Uterus (tissue), 4 donors: Measurements from ENCODE around the gene CCND1. TPM values are rescaled to one million over a fixed set of nuclear protein-coding genes. Genes with fewer than 3 reads are reported as not detected.

Experiments used
- DNase-seq, 2 donors: peaks; one replicate each; pipeline ENCODE4 v3.0.0-alpha.2; 2019 to 2020
- H3K27ac ChIP-seq, 2 donors: fragments of 200-600 bp; sonication (generic); 1 replicate in 1 of 2; 2 replicates in 1 of 2; pipeline ENCODE4 v1.5.1; 2016 to 2018
- H3K27me3 ChIP-seq, 2 donors: fragments of 200-600 bp; sonication (generic); one replicate each; pipeline ENCODE4 v1.5.1; 2018 to 2019; ENCODE audit warnings: control low read depth in 1 of 2
- H3K36me3 ChIP-seq, 2 donors: fragments of 200-600 bp; sonication (generic); one replicate each; pipeline ENCODE4 v1.5.1; 2019; ENCODE audit warnings: control low read depth in 1 of 2
- H3K4me1 ChIP-seq, 2 donors: fragments of 200-600 bp; sonication (generic); one replicate each; pipeline ENCODE4 v1.5.1; 2018 to 2019; ENCODE audit warnings: control low read depth in 1 of 2
- H3K4me3 ChIP-seq, 2 donors: fragments of 200-600 bp; sonication (generic); 1 replicate in 1 of 2; 2 replicates in 1 of 2; pipeline ENCODE4 v1.5.1; 2018 to 2019; ENCODE audit warnings: mild to moderate bottlenecking in 1 of 2
- H3K9me3 ChIP-seq, 2 donors: fragments of 200-600 bp; sonication (generic); one replicate each; pipeline ENCODE4 v1.5.1; 2019; ENCODE audit warnings: control low read depth in 1 of 2
- CTCF ChIP-seq, 4 experiments: fragments of 200-600 bp in 2 of 4; fragments of 450-650 bp in 2 of 4; sonication (generic) in 2 of 4; IDR thresholded peaks; one replicate each; pipeline ENCODE4 v1.5.1; 2016 to 2019; ENCODE audit warnings: antibody characterized with exemption in 4 of 4, mild to moderate bottlenecking in 2 of 4, moderate library complexity in 1 of 4
- POLR2A ChIP-seq, 2 donors: fragments of 450-650 bp; IDR thresholded peaks; one replicate each; pipeline ENCODE4 v1.6.1; 2016; ENCODE audit warnings: antibody characterized with exemption in 2 of 2, mild to moderate bottlenecking in 1 of 2, moderate library complexity in 1 of 2
- intact Hi-C: fragments of 100-400 bp; cut with DNase I; formaldehyde crosslinking; loops from one replicate; pipeline ENCODE4 v1.15.1; 2023; ENCODE audit warnings: low total_unique reads
- total RNA-seq, 4 donors: library from RNA; depleted of rRNA in 3 of 4; stranded (reverse); fragments of >200 nt in 3 of 4; gene quantifications; one replicate each; pipeline versions ENCODE4 v1.1.0 to v1.2.4, GENCODE V29; 2014 to 2023
- donor health status: DM: yes; HTN: yes; CAD: no.

CCND1 gene
- total RNA-seq, 4 donors from 2014 or later = 2.9 to 96.5 (median 20.5) TPM

DNA sequence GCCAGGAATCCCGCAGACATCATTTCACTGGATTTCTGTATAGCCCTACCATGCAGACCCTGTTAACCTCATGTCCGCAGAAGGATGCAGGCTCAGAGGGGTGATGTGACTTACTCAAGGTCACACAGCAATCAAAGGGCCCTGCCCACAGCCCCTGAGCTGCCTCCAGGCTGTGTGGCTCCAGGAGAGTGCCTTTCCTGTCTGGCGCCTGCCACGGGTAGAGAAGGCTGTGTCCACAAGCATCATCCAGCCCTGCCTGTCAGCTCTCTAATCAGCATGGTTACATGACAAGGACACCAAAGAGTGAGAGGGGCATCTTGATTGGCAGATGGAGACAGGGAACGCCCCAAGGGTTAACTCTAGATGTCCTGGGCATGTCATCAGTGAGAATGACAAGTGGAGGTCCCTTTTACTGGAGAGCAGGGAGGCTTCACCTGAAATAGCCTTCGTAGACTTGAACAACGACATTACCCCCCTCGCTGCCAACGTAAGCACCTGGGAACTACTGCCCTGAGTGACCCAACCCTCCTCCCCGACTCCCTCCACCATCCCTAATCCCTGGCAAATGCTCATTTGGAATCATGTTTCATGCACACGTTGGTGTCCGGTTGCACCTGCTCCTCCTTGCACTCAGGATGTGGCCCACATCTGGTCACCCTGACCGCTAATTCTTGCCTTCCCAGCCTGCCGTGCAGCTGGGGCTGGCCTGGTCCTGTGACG lies 56.0 kb downstream of the CCND1 start:
- no peak for DNase-seq
- peaks cover 0 to 14% of the 10 kb centered on the region in 2 donors for H3K27me3 ChIP-seq
- intact Hi-C loops = no loop called here
- no peak overlapping the region for H3K4me3 ChIP-seq
- H3K27ac ChIP-seq = no peak overlapping the region
- H3K36me3 ChIP-seq = no peaks in the 10 kb centered on the region
- H3K9me3 ChIP-seq = no peaks in the 10 kb centered on the region
- TF ChIP-seq POLR2A (IDR thresholded peaks at IDR 0.05) (no peak), CTCF (IDR thresholded peaks at IDR 0.05) (no peak)
- no peaks in the 10 kb centered on the region for H3K4me1 ChIP-seq

GRCh38 chr11:69697469-69697843 lies 56.5 kb downstream of the CCND1 start:
- Histone ChIP-seq H3K27ac (no peak overlapping the region), H3K4me1 (peaks cover 0 to 5% of the 10 kb centered on the region in 2 donors), H3K9me3 (no peaks in the 10 kb centered on the region), H3K36me3 (no peaks in the 10 kb centered on the region), H3K4me3 (no peak overlapping the region), H3K27me3 (peaks cover 0 to 19% of the 10 kb centered on the region in 2 donors)
- TF ChIP-seq CTCF (IDR thresholded peaks at IDR 0.05) (no peak), POLR2A (IDR thresholded peaks at IDR 0.05) (no peak)
- DNase-seq = no peak
- intact Hi-C loops = no loop called here

DNA sequence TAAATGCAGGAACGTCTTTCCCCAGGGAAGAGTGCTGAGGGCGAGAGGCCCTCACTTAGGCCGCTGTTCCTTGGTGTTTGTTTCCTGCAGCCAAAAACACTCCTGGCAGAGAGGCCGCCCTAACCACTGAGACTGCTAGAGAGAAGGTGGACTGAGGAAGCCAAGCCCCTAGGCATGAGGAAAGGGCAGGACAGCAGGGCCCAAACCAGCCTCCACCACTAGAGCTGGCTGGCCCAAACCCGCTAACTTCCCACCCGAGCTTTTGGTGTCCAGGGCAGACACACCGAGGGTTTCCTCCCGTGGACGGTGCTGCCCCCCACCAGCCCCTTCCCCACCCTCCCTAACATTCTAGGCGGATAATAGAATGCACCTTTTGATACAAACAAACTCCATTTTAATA lies 56.9 kb downstream of the CCND1 start:
- Histone ChIP-seq H3K27me3 (peaks cover 0 to 23% of the 10 kb centered on the region in 2 donors), H3K27ac (no peak overlapping the region), H3K4me1 (peaks cover 0 to 6% of the 10 kb centered on the region in 2 donors), H3K36me3 (no peaks in the 10 kb centered on the region), H3K4me3 (no peak overlapping the region), H3K9me3 (no peaks in the 10 kb centered on the region)
- no peak for DNase-seq
- intact Hi-C loops = no loop called here
- TF ChIP-seq CTCF (IDR thresholded peaks at IDR 0.05) = no peak
- TF ChIP-seq POLR2A (IDR thresholded peaks at IDR 0.05) = no peak

GRCh38 chr11:69698362-69698761 lies 57.4 kb downstream of the CCND1 start:
- no peak for TF ChIP-seq POLR2A (IDR thresholded peaks at IDR 0.05)
- TF ChIP-seq CTCF (IDR thresholded peaks at IDR 0.05) = no peak
- Histone ChIP-seq H3K9me3 (no peaks in the 10 kb centered on the region), H3K36me3 (no peaks in the 10 kb centered on the region), H3K27ac (no peak overlapping the region), H3K4me3 (no peak overlapping the region), H3K4me1 (peaks cover 0 to 6% of the 10 kb centered on the region in 2 donors), H3K27me3 (peaks cover 0 to 26% of the 10 kb centered on the region in 2 donors)
- DNase-seq = no peak
- intact Hi-C loops = no loop called here

GRCh38 chr11:69699213-69699612 lies 58.3 kb downstream of the CCND1 start:
- peaks cover 0 to 32% of the 10 kb centered on the region in 2 donors for H3K27me3 ChIP-seq

More at GRCh38 chr11:69699213-69699612, 58.3 kb downstream of the CCND1 start:
- TF ChIP-seq POLR2A (IDR thresholded peaks at IDR 0.05) (no peak), CTCF (IDR thresholded peaks at IDR 0.05) (no peak)
- Histone ChIP-seq H3K27ac (no peak overlapping the region), H3K9me3 (no peaks in the 10 kb centered on the region), H3K4me3 (no peak overlapping the region), H3K36me3 (no peaks in the 10 kb centered on the region), H3K4me1 (peaks cover 0 to 11% of the 10 kb centered on the region in 2 donors)
- no peak for DNase-seq
- intact Hi-C loops = no loop called here
